Large intestine (tissue), 12 donors: ENCODE results near the gene TMSB15C. TPM values are rescaled to one million over a fixed set of nuclear protein-coding genes. Genes with fewer than 3 reads are reported as not detected.
"Not testable (repeated sequence)": the region's sequence is repeated elsewhere in the genome, so short reads cannot be mapped to it uniquely, and the experiment has no call there.

ENCODE experiments used
- DNase-seq, 2 donors: peaks; one replicate each; pipeline versions ENCODE4 v3.0.0 to v3.0.0-alpha.2; 2013
- H3K27ac ChIP-seq: one replicate; pipeline ENCODE4 v1.5.1; 2013; ENCODE audit warnings: low read length
- H3K27me3 ChIP-seq: 2 replicates; pipeline ENCODE4 v1.6.1; 2013; ENCODE audit warnings: low read length; ENCODE audit not compliant: control insufficient read depth, insufficient read depth
- H3K36me3 ChIP-seq: 2 replicates; pipeline ENCODE4 v1.6.1; 2013; ENCODE audit warnings: low read length; ENCODE audit not compliant: control insufficient read depth, insufficient read depth
- H3K4me1 ChIP-seq: one replicate; pipeline ENCODE4 v1.6.1; 2013; ENCODE audit warnings: low read length; ENCODE audit not compliant: control insufficient read depth, insufficient read depth
- H3K4me3 ChIP-seq: one replicate; pipeline ENCODE4 v1.5.1; 2013; ENCODE audit warnings: low read length
- H3K9me3 ChIP-seq: one replicate; pipeline ENCODE4 v1.6.1; 2013; ENCODE audit warnings: mild to moderate bottlenecking, low read depth, low read length, moderate library complexity; ENCODE audit not compliant: control insufficient read depth
- WGBS: methylation state at CpG from one replicate; pipeline ENCODE4 v1.1.5; 2013; ENCODE audit warnings: low lambda C conversion rate; ENCODE audit not compliant: insufficient coverage; 5-methylcytosine and 5-hydroxymethylcytosine counted together
- long read RNA-seq, 11 donors: transcript quantifications; one replicate each; lab custom pipeline, GENCODE V29; 2026
- polyA plus RNA-seq: library from polyadenylated mRNA; unstranded; fragments of 120-200 nt; gene quantifications from one replicate; pipeline ENCODE4 v1.2.1, GENCODE V29; 2013

TMSB15C gene
- polyA plus RNA-seq, result 5.6 TPM
- long read RNA-seq, donor 1, result 0 reads
- long read RNA-seq, donor 2, partial matches to known transcripts, result 0 of 2 reads
- long read RNA-seq, donor 2, other reads (novel, unspliced or antisense), result 0 of 2 reads
- long read RNA-seq, donor 3, partial matches to known transcripts, result 0 of 2 reads
- long read RNA-seq, donor 3, other reads (novel, unspliced or antisense), result 0 of 2 reads
- long read RNA-seq, donor 4, result 0 reads
- long read RNA-seq, donor 5, partial matches to known transcripts, result 0 of 2 reads
- long read RNA-seq, donor 5, other reads (novel, unspliced or antisense), result 0 of 2 reads
- long read RNA-seq, donor 6, partial matches to known transcripts, result 0 of 2 reads
- long read RNA-seq, donor 6, other reads (novel, unspliced or antisense), result 0 of 2 reads
- long read RNA-seq, donor 7, transcript TMSB15B-207 (3 exons, 947 nt), result major isoform, 7 of 7 reads
- long read RNA-seq, donor 7, partial matches to known transcripts, result 0 of 7 reads
- long read RNA-seq, donor 7, other reads (novel, unspliced or antisense), result 0 of 7 reads
- long read RNA-seq, donor 8, partial matches to known transcripts, result 0 of 1 reads
- long read RNA-seq, donor 8, other reads (novel, unspliced or antisense), result 0 of 1 reads
- long read RNA-seq, donor 9, partial matches to known transcripts, result 0 of 3 reads
- long read RNA-seq, donor 9, other reads (novel, unspliced or antisense), result 0 of 3 reads
- long read RNA-seq, donor 10, partial matches to known transcripts, result 0 of 2 reads
- long read RNA-seq, donor 10, other reads (novel, unspliced or antisense), result 0 of 2 reads
- long read RNA-seq, donor 11, partial matches to known transcripts, result 0 of 3 reads
- long read RNA-seq, donor 11, other reads (novel, unspliced or antisense), result 0 of 3 reads

DNA sequence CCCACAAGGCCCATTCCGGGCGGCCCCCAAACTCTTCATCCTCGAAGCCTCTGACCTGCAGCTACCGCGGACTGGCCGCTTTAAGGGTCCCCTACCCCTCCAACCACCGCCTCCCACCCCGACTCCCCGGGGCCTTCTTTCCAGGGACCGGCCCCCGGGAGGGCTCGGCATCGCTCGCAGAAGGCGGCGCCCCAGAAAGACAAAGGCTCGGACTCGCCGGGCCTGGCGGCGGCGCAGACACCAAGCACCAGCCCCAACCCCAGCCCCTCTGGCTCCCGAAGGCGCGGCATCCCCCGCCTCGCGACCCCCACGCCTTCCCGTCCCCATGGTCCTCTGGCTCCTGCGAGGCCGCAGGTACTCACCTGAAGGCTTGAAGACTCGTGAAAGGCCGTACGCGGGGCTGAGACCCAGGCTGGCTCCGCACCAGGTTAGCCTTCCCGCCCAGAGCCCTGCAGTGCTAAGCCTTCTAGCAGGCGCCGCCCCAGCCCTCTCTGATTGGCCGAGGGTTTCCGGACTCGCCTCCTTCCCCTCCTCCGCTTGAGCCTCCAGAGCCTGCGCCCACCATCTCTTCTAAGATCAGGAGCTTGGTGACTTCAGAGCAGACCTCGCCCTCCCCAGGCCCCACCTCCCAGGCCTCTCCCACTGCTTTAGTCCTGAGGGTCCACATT lies at the start of gene TMSB15C:
TSS of gene TMSB15C (minus strand) at position 459 of the 668 bp plus-strand sequence.
- H3K27me3 ChIP-seq, H3K36me3 ChIP-seq, DNase-seq, H3K4me3 ChIP-seq, H3K27ac ChIP-seq, H3K9me3 ChIP-seq, H3K4me1 ChIP-seq: not testable (repeated sequence)
- WGBS, result no CpG with 5 or more reads among the region's 46 CpGs

DNA sequence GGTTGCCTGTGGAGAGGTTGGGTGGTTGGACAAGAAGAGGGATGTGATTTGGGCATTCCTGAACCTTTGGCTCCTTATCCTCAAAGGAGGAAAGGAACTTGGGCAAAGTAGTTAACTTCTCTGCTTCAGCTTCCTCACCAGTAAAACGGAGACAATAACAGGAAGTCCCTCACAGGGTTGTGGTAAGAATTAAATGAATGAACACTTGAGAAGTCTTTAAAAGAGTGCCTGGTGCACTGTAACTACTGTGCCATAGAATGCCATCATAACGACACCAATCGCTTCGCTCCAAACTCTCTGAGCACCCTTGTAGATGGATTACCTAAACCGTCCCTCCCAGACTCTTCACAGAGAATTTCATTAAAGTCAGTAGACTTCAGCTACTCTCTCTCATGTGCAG lies 46.8 kb upstream of the TMSB15C start:
- WGBS, result no CpG with 5 or more reads among the region's 5 CpGs
- H3K9me3 ChIP-seq, result no peaks in the 10 kb centered on the region
- no peaks in the 10 kb centered on the region for H3K4me1 ChIP-seq
- no peak overlapping the region for H3K27ac ChIP-seq
- DNase-seq, result no peak
- no peaks in the 10 kb centered on the region for H3K27me3 ChIP-seq
- no peaks in the 10 kb centered on the region for H3K36me3 ChIP-seq
- H3K4me3 ChIP-seq, result no peak overlapping the region

DNA sequence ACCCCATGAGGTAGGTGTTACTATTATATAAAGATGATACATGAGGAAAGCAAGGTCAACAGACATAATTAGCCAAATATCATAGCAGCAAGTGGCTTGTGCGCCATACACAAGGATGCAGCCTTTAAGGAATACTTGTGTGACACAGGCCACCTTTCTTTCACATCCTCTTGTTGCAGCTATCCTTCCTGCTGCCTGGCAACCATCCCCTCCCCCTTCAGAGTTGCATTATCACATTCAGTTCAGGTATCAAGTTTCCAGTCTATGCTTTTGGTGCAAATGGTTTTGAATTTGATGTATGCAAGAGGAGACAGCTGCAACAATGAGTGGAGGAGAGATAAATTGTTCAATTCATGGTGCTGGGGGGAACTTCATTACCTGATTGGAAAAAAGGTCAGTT lies 42.7 kb upstream of the TMSB15C start:
- no peak for DNase-seq
- H3K9me3 ChIP-seq, result no peaks in the 10 kb centered on the region
- H3K4me3 ChIP-seq, result no peak overlapping the region
- H3K4me1 ChIP-seq, result no peaks in the 10 kb centered on the region
- H3K27ac ChIP-seq, result no peak overlapping the region
- no CpG with 5 or more reads among the region's 1 CpG for WGBS
- no peaks in the 10 kb centered on the region for H3K36me3 ChIP-seq
- H3K27me3 ChIP-seq, result peaks cover 1% of the 10 kb centered on the region

DNA sequence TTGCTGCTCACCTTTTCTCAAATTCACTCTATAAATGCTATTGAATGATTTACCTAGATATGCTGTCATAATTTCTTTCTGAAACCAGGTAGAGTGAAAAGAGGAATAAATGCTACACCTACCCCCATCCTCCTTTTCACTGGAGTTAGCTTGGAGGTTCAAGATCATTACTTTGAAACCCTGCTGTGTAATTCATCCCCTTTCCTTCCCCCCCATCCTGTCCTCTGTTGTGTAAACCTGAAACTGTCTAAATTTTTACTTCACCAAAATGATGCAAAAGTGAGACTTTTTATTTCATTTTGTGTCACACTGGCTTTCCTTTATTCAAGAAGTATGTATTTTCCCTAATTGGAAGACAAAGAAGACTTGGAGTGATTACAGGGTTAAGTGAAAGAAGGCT lies 41.7 kb upstream of the TMSB15C start:
- H3K4me3 ChIP-seq, result no peak overlapping the region
- no peaks in the 10 kb centered on the region for H3K9me3 ChIP-seq
- H3K27ac ChIP-seq, result no peak overlapping the region
- no peaks in the 10 kb centered on the region for H3K36me3 ChIP-seq
- H3K27me3 ChIP-seq, result peaks cover 7% of the 10 kb centered on the region
- no peak for DNase-seq
- peaks cover 3% of the 10 kb centered on the region for H3K4me1 ChIP-seq

DNA sequence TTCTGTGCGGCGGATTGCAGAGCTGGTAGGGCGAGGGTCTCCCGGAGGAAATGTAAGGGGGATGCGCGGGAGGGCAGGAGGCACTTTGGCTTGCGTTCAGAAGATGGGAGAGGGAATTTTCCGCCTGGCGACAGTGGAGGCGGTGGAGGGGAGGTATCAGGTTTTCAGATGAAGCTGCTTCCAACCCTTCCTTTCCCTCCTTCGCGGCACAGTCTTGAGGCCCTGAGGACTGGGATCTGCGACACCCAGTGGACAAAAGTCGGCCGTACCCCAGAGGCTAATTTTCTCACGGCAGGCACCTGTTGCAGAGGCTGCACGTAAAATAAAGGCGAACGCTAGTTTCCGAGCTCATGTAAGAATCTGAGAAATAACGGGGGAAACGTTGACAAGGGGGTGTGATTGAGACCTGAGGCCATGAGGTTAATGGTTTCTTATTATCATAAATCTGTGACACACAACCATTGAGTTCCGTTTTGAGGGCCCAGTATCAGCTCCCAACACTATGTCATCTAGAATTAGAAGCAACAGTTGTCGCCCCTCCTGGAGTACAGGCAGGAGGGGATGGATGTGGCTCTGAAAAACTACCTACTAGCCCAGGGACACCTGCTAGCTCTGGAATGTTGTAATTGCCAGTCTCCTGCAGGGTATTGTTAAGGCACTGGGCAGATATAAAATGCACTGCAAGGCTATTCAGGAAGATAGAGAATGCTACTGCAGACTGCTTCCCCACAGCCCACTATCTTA lies 37.4 kb upstream of the TMSB15C start:
- peak overlapping the region; percentile 51 for H3K4me3 ChIP-seq
- no CpG with 5 or more reads among the region's 24 CpGs for WGBS
- peak in 1 of 2 donors; percentile 26 for DNase-seq
- peak overlapping the region; percentile 29 for H3K27ac ChIP-seq
- no peaks in the 10 kb centered on the region for H3K9me3 ChIP-seq
- no peaks in the 10 kb centered on the region for H3K36me3 ChIP-seq
- peaks cover 16% of the 10 kb centered on the region for H3K27me3 ChIP-seq
- peaks cover 3% of the 10 kb centered on the region for H3K4me1 ChIP-seq

DNA sequence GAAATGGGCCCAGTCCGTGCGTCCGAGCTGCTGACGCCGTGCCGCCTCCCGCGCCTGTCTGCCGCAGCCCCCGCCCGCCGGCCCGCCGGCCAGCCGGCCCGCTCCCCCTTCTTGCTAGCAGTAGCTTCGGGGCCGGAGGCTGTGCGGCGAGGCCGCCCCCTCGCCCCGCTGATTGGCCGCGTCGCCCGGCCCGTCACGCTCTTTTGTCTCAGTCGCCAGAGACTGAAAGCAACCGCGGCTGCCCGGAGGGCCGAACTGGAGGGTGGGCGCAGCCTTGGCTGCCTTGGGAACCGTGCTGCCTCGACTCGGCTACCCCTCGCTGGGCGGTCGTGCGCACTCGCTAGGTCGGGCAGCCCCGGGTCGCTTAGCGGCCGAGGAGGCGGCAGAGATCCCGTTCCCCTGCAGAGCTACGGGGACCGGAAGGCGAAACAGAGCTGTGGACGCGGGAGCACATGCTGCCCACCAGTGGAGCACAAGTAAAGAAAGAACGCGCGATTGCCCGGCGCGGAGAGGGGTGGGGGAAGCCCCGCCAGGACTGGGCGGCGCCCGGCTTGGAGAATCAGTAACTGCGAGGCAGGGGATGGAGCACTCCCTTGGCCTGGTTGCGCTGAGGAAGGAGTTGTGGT lies 36.4 kb upstream of the TMSB15C start, which contains the start of gene ZCCHC18:
TSS of gene ZCCHC18 (plus strand) at position 198 of the 626 bp plus-strand sequence. CDS start 1,589 bp downstream, outside the sequence.
- H3K4me3 ChIP-seq, result peak within 1 kb of the TSS; percentile 51
- H3K27ac ChIP-seq, result peak within 1 kb of the TSS; percentile 60
- H3K27me3 ChIP-seq, result peaks cover 16% of the 10 kb centered on the region
- H3K4me1 ChIP-seq, result peaks cover 3% of the 10 kb centered on the region
- no peaks in the 10 kb centered on the region for H3K9me3 ChIP-seq
- DNase-seq, result peak; percentile 17 to 53
- WGBS, result no CpG with 5 or more reads among the region's 67 CpGs
- no peaks in the 10 kb centered on the region for H3K36me3 ChIP-seq

DNA sequence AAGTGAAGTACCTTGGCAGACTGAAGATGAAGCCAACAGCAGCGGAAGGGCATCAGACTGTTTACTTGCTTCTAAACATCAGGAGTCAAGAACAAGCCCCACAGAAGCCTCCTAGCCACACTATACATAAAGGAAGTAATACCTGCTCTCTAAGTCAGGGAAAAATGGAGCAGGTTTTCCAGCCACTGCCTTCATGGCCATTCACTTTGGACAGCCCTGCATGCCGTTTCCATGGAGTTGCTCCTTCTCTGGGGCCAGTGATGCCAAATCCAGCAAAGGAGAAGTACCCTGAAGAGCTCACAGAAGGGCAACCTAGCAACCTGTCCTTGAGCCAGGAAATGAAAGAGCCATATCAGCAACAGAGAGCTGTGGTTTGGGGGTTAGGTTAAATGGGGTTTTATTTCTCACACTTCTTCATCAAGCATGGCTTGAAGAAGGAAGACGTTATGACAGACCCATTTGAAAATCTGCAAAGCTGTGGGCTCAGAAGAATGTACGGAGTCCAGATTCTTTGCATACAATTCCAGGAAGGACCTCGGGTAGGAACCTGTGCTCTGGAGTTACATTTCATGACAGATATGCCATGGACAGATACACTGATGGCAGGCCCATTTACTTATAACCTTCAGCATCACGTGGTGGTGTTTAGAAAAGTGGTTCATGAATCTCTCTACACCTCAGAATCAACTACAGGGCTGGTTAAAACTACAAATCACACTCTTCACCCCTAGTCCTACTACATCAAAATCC lies 34.6 kb upstream of the TMSB15C start:
- WGBS, result no CpG with 5 or more reads among the region's 6 CpGs
- H3K4me3 ChIP-seq, DNase-seq, H3K9me3 ChIP-seq, H3K36me3 ChIP-seq, H3K4me1 ChIP-seq, H3K27ac ChIP-seq: not testable (repeated sequence)
- peaks cover 16% of the 10 kb centered on the region for H3K27me3 ChIP-seq

DNA sequence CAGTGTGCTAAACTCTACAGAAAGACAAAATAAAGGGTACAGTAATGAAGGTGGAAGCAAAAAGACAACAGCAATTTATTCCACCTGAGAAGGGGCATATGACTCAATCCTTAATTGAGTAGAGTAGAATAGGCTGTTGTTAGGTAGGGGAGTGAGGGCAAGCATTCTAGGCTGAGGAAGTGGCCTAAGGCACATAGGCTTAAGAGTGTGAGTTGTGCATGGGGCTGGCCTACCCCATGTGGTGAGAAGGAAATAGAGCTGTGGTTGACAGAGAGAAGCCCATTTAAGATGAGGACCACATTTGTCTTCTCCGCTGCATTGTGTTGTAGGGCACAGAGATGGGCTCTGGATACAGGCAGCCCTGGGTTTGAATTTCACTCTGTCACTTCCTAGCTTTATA lies 32.9 kb upstream of the TMSB15C start:
- Histone ChIP-seq H3K4me1 (peaks cover 3% of the 10 kb centered on the region), H3K36me3 (no peaks in the 10 kb centered on the region), H3K27me3 (peaks cover 16% of the 10 kb centered on the region), H3K4me3 (no peak overlapping the region), H3K9me3 (no peaks in the 10 kb centered on the region), H3K27ac (no peak overlapping the region)
- no peak for DNase-seq
- WGBS, result no CpG with 5 or more reads among the region's 1 CpG
